PFSK-1 (cell line): ENCODE results near the gene SLC7A1.

ENCODE experiments used
- FOXP2 ChIP-seq: optimal IDR thresholded peaks from 2 replicates; pipeline ENCODE3; 2011; ENCODE audit warnings: borderline replicate concordance, control low read depth, inconsistent platforms; ENCODE audit not compliant: insufficient read depth; ENCODE audit errors: extremely low read length, extremely low read depth
- POLR2AphosphoS5 ChIP-seq: IDR thresholded peaks from 2 replicates; pipeline ENCODE4 v1.6.1; 2012; ENCODE audit warnings: low read depth, mild to moderate bottlenecking, control low read depth, low read length, moderate library complexity
- REST ChIP-seq, 2 experiments: IDR thresholded peaks; 2 replicates each; pipeline versions ENCODE4 v1.6.1 to v1.8.0; 2011 to 2012; ENCODE audit warnings: low read depth in 2 of 2, low read length in 2 of 2, control low read depth in 1 of 2, inconsistent platforms in 1 of 2, mild to moderate bottlenecking in 1 of 2, moderate library complexity in 1 of 2; ENCODE audit not compliant: insufficient read depth in 1 of 2
- SIN3A ChIP-seq: IDR thresholded peaks from 2 replicates; pipeline ENCODE4 v1.6.1; 2012; ENCODE audit warnings: mild to moderate bottlenecking, low read length, moderate library complexity, borderline replicate concordance; ENCODE audit not compliant: insufficient read depth
- TAF1 ChIP-seq: IDR thresholded peaks from 2 replicates; pipeline ENCODE4 v1.6.1; 2012; ENCODE audit warnings: low read length, control low read depth, borderline replicate concordance; ENCODE audit not compliant: insufficient read depth

SLC7A1 gene

GRCh38 chr13:29516012-29516411 is 79.5 kb downstream of the SLC7A1 start:
- TF ChIP-seq REST (IDR thresholded peaks at IDR 0.05; ENCODE audit: insufficient read depth in 1 of 2, low read depth in 2 of 2, low read length in 2 of 2) (no peak), POLR2AphosphoS5 (no peak), FOXP2 (no peak), TAF1 (no peak), SIN3A (no peak)

DNA sequence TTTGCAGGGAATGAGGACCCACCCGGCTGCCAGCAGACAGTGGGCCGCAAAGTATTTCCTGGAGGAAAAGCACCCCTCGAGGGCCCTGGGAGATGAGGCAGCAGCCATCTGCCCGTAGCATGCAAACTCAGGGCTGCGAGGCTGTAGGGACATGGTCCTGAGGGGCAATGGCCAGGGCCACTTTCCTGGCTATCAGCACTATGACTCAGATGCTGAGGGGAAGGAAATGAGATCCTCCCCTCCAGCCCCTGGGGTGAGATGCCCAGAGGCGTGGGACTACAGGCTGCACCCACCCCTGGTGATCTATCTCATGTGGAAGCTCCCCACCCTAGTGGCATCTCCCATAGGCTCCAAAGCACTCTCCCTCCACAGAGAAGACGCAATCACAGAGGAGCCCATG is 80.1 kb downstream of the SLC7A1 start:
- TF ChIP-seq FOXP2 (no peak), SIN3A (no peak), POLR2AphosphoS5 (no peak), REST (IDR thresholded peaks at IDR 0.05; ENCODE audit: insufficient read depth in 1 of 2, low read depth in 2 of 2, low read length in 2 of 2) (no peak), TAF1 (no peak)

GRCh38 chr13:29514720-29515310 is 80.7 kb downstream of the SLC7A1 start:
- TF ChIP-seq REST (IDR thresholded peaks at IDR 0.05; ENCODE audit: insufficient read depth in 1 of 2, low read depth in 2 of 2, low read length in 2 of 2) = no peak
- no peak for TF ChIP-seq SIN3A
- TF ChIP-seq TAF1 = no peak
- no peak for TF ChIP-seq FOXP2
- no peak for TF ChIP-seq POLR2AphosphoS5

- TF ChIP-seq TAF1 = no peak
- no peak for TF ChIP-seq REST (IDR thresholded peaks at IDR 0.05; ENCODE audit: insufficient read depth in 1 of 2, low read depth in 2 of 2, low read length in 2 of 2)
- TF ChIP-seq SIN3A = no peak
- no peak for TF ChIP-seq FOXP2
- no peak for TF ChIP-seq POLR2AphosphoS5
These were observed 81.3 kb downstream of the SLC7A1 start for GRCh38 chr13:29513981-29514719.
